ENCODE results near the gene ACOXL. TPM values are rescaled to one million over a fixed set of nuclear protein-coding genes. Genes with fewer than 3 reads are reported as not detected.
"Not testable (repeated sequence)": the region's sequence is repeated elsewhere in the genome, so short reads cannot be mapped to it uniquely, and the experiment has no call there.

The ACOXL gene
- under 1 TPM in 2 of 4 donors, not detected in 2; 0.06 to 0.56 TPM for polyA plus RNA-seq
- long read RNA-seq, donor 1 = 0 reads
- long read RNA-seq, donor 2 = 0 reads
- long read RNA-seq, donor 3 = 0 reads
- long read RNA-seq, donor 4 = 0 reads
- long read RNA-seq, donor 5 = 0 reads
- long read RNA-seq, donor 6 = 0 reads
- long read RNA-seq, donor 7 = 0 reads
- long read RNA-seq, donor 8 = 0 reads
- long read RNA-seq, donor 9 = 0 reads
- long read RNA-seq, donor 10 = 0 reads

DNA sequence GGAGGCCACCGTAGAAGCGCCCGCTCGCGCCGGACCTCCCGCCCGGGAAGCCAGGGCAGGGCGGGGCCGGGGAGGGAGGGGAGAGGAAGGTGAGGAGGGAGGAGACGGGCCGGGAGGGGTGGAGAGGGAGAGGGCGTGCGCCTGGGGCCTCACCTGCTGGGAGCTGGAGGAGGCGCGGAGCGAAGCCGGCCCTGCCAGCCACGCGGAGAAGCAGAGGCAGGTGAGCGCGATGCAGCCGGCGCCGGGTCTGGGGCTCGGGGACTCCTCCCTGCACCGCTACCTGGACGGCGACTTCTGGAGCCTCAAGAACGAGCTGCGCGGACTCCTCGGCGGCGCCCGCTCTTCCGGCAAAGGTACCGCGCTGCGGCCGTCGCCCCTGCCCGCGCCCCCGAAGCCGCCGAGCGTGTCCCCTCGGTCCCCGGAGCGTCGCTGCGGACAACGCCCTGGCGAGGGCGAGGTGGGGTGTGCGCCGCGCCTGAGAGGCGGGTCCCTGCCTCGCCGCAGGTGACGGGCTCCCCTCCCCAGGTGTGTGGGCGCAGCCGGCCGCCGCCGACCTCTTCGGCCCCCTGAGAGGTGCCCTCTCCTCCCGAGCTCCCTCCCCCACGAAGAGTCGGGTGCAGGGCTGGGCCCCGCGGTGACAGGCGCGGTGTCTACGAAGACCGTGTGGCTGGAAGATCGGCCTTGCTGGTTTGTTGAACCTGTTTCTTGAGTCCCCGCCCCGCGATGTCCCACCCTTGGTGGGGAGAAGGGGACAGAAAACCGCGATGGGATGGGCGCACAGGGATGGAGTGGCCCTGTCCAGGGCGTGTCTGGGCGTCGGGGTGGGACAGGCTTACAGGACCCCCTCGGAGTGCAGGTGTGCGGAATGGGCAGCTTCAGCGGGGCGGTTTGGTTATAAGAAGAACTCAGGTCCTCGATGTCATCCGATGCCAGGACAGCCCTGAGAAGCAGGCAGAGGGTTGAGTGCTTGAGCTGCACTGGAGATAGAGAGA, at the start of gene ACOXL:
ACOXL (plus strand) TSS at position 152 of the 992 bp plus-strand sequence. CDS start 35,817 bp downstream, outside the sequence.
- Histone ChIP-seq H3K27me3 (ENCODE audit: control insufficient read depth in 3 of 3, insufficient read depth in 3 of 3, low read length in 3 of 3) (peaks cover 0 to 75% (median 37%) of the 10 kb centered on the region in 3 donors), H3K27ac (ENCODE audit: low read depth in 1 of 3, low read length in 2 of 3) (no peak within 1 kb of the TSS), H3K36me3 (ENCODE audit: control insufficient read depth in 3 of 3, insufficient read depth in 2 of 3, low read depth in 1 of 3, low read length in 3 of 3) (no peaks in the 10 kb centered on the region), H3K9me3 (ENCODE audit: control insufficient read depth in 2 of 2, insufficient read depth in 1 of 2, low read depth in 1 of 2, low read length in 1 of 2) (peaks cover 0 to 8% of the 10 kb centered on the region in 2 donors), H3K4me3 (ENCODE audit: low read depth in 1 of 3, low read length in 3 of 3) (peak within 1 kb of the TSS in 2 of 3 donors; percentile 6 to 31), H3K4me1 (ENCODE audit: control insufficient read depth in 3 of 3, insufficient read depth in 2 of 3, low read depth in 1 of 3, low read length in 2 of 3) (peaks cover 0 to 8% (median 0%) of the 10 kb centered on the region in 3 donors)
- FAIRE-seq (no peak), DNase-seq (peak; percentile 54 to 77)
- 2% methylated on average over 66 to 94 of the region's 94 CpGs for WGBS, 3 donors

DNA sequence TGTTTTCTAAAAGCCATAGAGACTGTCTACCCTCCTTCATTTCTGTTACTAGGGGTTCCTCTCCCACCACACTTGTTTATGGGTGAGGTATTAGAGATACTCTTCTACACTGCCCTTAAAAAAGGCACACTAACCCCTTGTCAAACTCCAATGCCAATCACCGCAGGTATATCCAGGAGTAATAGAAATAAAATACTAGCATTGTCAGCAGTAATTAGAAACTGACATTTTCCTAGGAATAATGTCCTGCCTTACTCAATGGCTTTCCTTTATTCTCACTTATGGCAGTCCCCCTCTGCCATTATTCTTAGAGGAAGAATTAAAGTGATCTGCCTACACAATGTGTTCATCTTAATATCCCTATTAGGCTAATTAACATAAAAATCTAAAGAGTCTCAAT, 49.5 kb upstream of the ACOXL start:
- Histone ChIP-seq H3K27ac (ENCODE audit: low read depth in 1 of 3, low read length in 2 of 3) (no peak overlapping the region), H3K9me3 (ENCODE audit: control insufficient read depth in 2 of 2, insufficient read depth in 1 of 2, low read depth in 1 of 2, low read length in 1 of 2) (peaks cover 0 to 11% of the 10 kb centered on the region in 2 donors), H3K27me3 (ENCODE audit: control insufficient read depth in 3 of 3, insufficient read depth in 3 of 3, low read length in 3 of 3) (peaks cover 0 to 4% (median 0%) of the 10 kb centered on the region in 3 donors), H3K4me1 (ENCODE audit: control insufficient read depth in 3 of 3, insufficient read depth in 2 of 3, low read depth in 1 of 3, low read length in 2 of 3) (peaks cover 0 to 9% (median 0%) of the 10 kb centered on the region in 3 donors), H3K4me3 (ENCODE audit: low read depth in 1 of 3, low read length in 3 of 3) (no peak overlapping the region), H3K36me3 (ENCODE audit: control insufficient read depth in 3 of 3, insufficient read depth in 2 of 3, low read depth in 1 of 3, low read length in 3 of 3) (no peaks in the 10 kb centered on the region)
- FAIRE-seq = no peak
- no peak for DNase-seq
- 97 to 100% (median 98%) methylated on average over 1 of the region's 1 CpG for WGBS, 3 donors

DNA sequence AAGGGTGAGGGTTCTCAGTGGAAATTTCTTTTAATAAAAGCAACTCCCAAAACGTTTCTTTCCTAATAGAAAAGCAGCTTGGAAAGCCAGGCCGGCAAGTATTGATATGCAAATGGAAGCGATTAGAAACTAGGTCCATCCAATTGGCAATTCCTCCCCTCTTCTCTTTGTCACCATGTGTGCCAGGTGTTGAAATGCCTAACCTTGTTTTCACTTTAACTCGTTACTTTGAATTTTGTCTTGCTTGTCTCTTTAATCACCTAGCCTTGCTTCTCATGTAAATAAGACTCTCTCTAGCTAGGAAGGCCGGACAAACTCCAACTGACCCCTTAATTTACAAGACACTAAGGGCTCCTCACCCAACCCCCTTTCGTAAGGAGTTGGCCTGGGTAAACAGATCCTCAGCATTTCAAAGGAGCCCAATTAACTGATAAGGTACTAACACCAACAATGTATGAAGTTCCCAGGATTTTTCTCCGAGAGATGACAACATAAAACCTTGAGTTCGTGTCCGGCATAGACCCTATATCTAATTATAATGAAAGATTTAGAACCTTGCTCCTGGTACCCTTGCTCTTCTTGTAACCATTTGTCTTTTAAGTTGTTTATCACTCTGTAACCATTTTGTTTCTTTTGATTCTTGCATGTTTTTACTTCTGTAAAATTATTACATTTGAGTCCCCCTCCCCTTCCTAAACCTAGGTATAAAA, 44.4 kb upstream of the ACOXL start:
- not testable (repeated sequence) for H3K4me3 ChIP-seq (ENCODE audit: low read depth in 1 of 3, low read length in 3 of 3); H3K4me1 ChIP-seq (ENCODE audit: control insufficient read depth in 3 of 3, insufficient read depth in 2 of 3, low read depth in 1 of 3, low read length in 2 of 3); DNase-seq; FAIRE-seq; H3K27ac ChIP-seq (ENCODE audit: low read depth in 1 of 3, low read length in 2 of 3); H3K36me3 ChIP-seq (ENCODE audit: control insufficient read depth in 3 of 3, insufficient read depth in 2 of 3, low read depth in 1 of 3, low read length in 3 of 3)
- Histone ChIP-seq H3K27me3 (ENCODE audit: control insufficient read depth in 3 of 3, insufficient read depth in 3 of 3, low read length in 3 of 3) (peaks cover 0 to 11% (median 0%) of the 10 kb centered on the region in 3 donors), H3K9me3 (ENCODE audit: control insufficient read depth in 2 of 2, insufficient read depth in 1 of 2, low read depth in 1 of 2, low read length in 1 of 2) (peaks cover 0 to 13% of the 10 kb centered on the region in 2 donors)
- WGBS, 3 donors = 52 to 60% (median 55%) methylated on average over 9 of the region's 9 CpGs

DNA sequence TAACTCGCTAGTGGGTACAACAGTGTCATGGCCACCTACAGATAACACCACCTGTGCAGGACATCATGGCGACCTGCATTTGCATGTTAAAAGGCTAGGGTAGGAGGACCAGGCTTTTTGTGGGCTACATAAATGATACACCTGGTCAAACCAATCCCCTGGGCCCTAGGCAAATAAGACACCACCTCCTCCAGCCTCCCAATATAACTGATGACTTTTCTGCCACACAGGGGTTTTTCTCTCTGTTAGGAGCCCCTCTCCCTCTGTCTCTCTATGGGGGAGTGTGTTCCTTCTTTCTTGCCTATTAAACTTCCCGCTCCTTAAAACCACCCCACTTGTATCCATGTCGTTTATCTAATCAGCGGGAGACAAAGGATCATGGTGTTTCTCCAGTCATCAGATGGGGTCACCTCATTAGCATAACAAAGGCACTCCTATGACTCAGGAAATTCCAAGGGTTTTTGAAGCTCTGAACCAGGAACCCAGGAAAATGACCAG, 43.7 kb upstream of the ACOXL start:
- 49 to 55% (median 51%) methylated on average over 5 of the region's 5 CpGs for WGBS, 3 donors
- Histone ChIP-seq H3K4me1 (ENCODE audit: control insufficient read depth in 3 of 3, insufficient read depth in 2 of 3, low read depth in 1 of 3, low read length in 2 of 3) (peaks cover 0 to 8% (median 0%) of the 10 kb centered on the region in 3 donors), H3K27me3 (ENCODE audit: control insufficient read depth in 3 of 3, insufficient read depth in 3 of 3, low read length in 3 of 3) (peaks cover 0 to 11% (median 0%) of the 10 kb centered on the region in 3 donors), H3K9me3 (ENCODE audit: control insufficient read depth in 2 of 2, insufficient read depth in 1 of 2, low read depth in 1 of 2, low read length in 1 of 2) (peaks cover 0 to 13% of the 10 kb centered on the region in 2 donors), H3K36me3 (ENCODE audit: control insufficient read depth in 3 of 3, insufficient read depth in 2 of 3, low read depth in 1 of 3, low read length in 3 of 3) (no peaks in the 10 kb centered on the region), H3K4me3 (ENCODE audit: low read depth in 1 of 3, low read length in 3 of 3) (no peak overlapping the region), H3K27ac (ENCODE audit: low read depth in 1 of 3, low read length in 2 of 3) (no peak overlapping the region)
- DNase-seq (no peak), FAIRE-seq (no peak)

DNA sequence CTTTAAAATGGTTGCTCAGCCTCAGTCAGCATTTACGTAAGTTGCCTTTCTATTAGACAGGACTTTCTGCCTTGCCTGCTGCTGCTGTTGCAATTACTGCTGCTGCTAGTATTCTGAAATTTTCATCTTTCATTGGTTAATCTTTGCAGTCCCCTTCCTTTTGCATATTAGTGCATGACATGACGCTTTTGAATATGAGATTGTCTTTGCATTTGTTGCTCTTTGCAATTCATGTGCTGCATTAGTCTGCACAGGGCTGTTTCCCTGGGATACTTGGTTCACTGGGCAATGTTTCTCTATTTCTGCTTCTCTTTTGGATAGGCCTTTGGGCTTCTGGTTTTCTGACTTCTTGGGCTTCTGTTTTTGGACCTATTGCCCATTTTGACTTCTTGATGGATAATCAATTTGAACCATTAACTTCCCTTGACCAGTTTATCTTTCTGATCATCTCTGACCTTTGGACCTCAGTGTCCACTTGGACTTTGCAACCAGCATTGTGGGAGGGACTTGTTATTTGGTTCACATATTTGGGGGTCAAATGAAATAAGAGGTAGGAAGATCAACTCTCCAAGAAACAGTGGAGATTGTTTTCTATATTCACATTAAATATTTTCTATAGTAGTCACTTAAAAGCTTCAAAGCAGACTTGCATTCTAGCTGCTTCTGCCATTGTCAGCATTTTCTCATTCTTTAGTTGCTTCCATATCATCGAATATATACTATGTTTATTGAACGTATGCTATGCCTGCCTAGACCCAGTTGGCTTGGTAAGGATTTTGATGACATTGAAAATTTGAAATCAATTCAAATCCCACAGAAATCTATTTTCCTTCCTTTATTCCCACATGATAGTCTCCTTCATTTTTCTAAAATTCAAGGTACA, 42.0 kb upstream of the ACOXL start:
- Histone ChIP-seq H3K4me1 (ENCODE audit: control insufficient read depth in 3 of 3, insufficient read depth in 2 of 3, low read depth in 1 of 3, low read length in 2 of 3) (peaks cover 0 to 16% (median 0%) of the 10 kb centered on the region in 3 donors), H3K36me3 (ENCODE audit: control insufficient read depth in 3 of 3, insufficient read depth in 2 of 3, low read depth in 1 of 3, low read length in 3 of 3) (no peaks in the 10 kb centered on the region), H3K4me3 (ENCODE audit: low read depth in 1 of 3, low read length in 3 of 3) (no peak overlapping the region), H3K27me3 (ENCODE audit: control insufficient read depth in 3 of 3, insufficient read depth in 3 of 3, low read length in 3 of 3) (peaks cover 0 to 11% (median 0%) of the 10 kb centered on the region in 3 donors), H3K27ac (ENCODE audit: low read depth in 1 of 3, low read length in 2 of 3) (no peak overlapping the region), H3K9me3 (ENCODE audit: control insufficient read depth in 2 of 2, insufficient read depth in 1 of 2, low read depth in 1 of 2, low read length in 1 of 2) (peaks cover 0 to 13% of the 10 kb centered on the region in 2 donors)
- WGBS, 3 donors = 88 to 96% (median 93%) methylated on average over 4 of the region's 4 CpGs
- no peak for FAIRE-seq
- DNase-seq = no peak

DNA sequence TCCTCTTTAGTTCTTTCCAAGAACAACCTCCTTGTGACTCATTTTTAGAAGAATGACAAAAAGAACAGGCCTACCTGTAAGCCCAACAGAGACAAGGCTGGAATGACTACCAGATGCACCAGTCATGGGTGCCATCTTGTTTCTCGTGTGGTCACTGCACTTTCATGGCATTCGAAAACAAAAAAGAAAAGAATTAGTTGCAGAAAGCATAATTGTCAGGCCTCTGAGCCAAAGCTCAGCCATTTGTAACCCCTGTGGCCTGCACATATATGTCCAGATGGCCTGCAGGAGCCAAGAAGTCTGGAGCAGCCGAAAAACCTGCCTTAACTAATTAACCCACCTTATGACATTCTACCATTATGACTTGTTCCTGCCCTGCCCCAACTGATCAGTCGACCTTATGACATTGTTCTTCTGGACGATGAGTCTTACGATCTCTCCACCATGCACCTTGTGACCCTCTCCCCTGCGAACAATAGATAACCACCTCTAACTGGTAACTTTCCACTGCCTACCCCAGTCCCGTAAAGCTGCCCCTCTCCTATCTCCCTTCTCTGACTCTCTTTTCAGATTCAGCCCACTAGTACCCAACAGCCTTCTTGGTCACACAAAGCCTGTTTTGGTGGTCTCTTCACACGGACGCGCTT, 40.6 kb upstream of the ACOXL start:
- DNase-seq (no peak), FAIRE-seq (no peak)
- Histone ChIP-seq H3K27ac (ENCODE audit: low read depth in 1 of 3, low read length in 2 of 3) (no peak overlapping the region), H3K27me3 (ENCODE audit: control insufficient read depth in 3 of 3, insufficient read depth in 3 of 3, low read length in 3 of 3) (peaks cover 0 to 11% (median 0%) of the 10 kb centered on the region in 3 donors), H3K4me3 (ENCODE audit: low read depth in 1 of 3, low read length in 3 of 3) (no peak overlapping the region), H3K4me1 (ENCODE audit: control insufficient read depth in 3 of 3, insufficient read depth in 2 of 3, low read depth in 1 of 3, low read length in 2 of 3) (peaks cover 0 to 14% (median 0%) of the 10 kb centered on the region in 3 donors), H3K36me3 (ENCODE audit: control insufficient read depth in 3 of 3, insufficient read depth in 2 of 3, low read depth in 1 of 3, low read length in 3 of 3) (no peaks in the 10 kb centered on the region), H3K9me3 (ENCODE audit: control insufficient read depth in 2 of 2, insufficient read depth in 1 of 2, low read depth in 1 of 2, low read length in 1 of 2) (peaks cover 0 to 13% of the 10 kb centered on the region in 2 donors)
- 93 to 96% (median 94%) methylated on average over 11 of the region's 11 CpGs for WGBS, 3 donors

DNA sequence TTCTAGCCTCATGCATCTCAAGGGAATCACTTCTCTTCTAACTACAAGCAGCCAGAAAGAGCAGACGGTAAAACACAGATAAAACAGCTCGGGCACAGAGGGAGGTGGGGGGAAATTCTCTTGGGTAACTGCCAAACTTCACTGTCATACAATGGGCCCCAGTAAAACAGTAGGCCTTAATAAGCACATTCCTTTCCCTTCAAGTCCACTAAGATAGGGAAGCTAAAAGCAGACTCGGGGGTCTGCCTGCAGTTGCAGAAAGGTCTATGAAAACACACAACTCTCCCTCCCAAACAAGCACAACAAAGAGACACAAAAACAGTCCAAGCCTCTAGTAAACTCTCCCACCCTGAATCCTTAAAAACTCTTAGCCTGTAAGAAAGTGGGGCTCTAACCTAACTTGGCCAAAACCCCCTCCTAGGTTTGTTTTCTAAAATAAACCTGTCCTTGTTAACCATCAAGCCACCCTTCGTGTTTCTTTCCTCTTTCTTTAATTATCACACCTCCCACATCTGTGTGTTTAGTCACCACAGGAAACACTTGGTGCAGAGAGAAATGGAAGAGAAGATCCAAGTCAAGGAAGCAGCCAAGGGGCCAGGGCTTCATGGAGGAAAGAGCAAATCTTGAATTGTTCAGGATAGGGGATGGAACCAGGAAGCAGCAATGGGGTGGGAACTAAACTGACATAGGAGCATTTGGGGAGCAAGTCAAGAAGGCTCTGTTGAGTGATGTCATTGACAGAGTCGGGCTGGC, 37.1 kb upstream of the ACOXL start:
- H3K27me3 ChIP-seq (ENCODE audit: control insufficient read depth in 3 of 3, insufficient read depth in 3 of 3, low read length in 3 of 3); H3K27ac ChIP-seq (ENCODE audit: low read depth in 1 of 3, low read length in 2 of 3); H3K36me3 ChIP-seq (ENCODE audit: control insufficient read depth in 3 of 3, insufficient read depth in 2 of 3, low read depth in 1 of 3, low read length in 3 of 3); FAIRE-seq; H3K4me3 ChIP-seq (ENCODE audit: low read depth in 1 of 3, low read length in 3 of 3); H3K9me3 ChIP-seq (ENCODE audit: control insufficient read depth in 2 of 2, insufficient read depth in 1 of 2, low read depth in 1 of 2, low read length in 1 of 2): not testable (repeated sequence)
- 23 to 36% (median 35%) methylated on average over 3 to 5 of the region's 5 CpGs for WGBS, 3 donors
- H3K4me1 ChIP-seq (ENCODE audit: control insufficient read depth in 3 of 3, insufficient read depth in 2 of 3, low read depth in 1 of 3, low read length in 2 of 3) = peaks cover 0 to 14% (median 0%) of the 10 kb centered on the region in 3 donors
- DNase-seq = peak in 1 of 2 donors; percentile 27

All from small intestine (tissue), 16 donors.